SK-N-SH (cell line): ENCODE data around the gene PPIB. TPM values are rescaled to one million over a fixed set of nuclear protein-coding genes. Genes with fewer than 3 reads are reported as not detected.

Source experiments
- CTCF ChIA-PET: fragments of 300-600, 350-600 bp; formaldehyde crosslinking; extraction: SDS; loops from one replicate; lab custom pipeline; 2021; lab: Yijun Ruan, JAX
- POLR2A ChIA-PET: fragments of 350-600 bp; sonication (Branson Sonifier 250); formaldehyde crosslinking; extraction: SDS; loops from one replicate; lab custom pipeline; 2020; ENCODE audit warnings: antibody characterized with exemption, inconsistent platforms; lab: Yijun Ruan, JAX
- DNase-seq: peaks from one replicate; pipeline ENCODE4 v3.0.0; 2012
- H2AFZ ChIP-seq: fragments of 200-600 bp; sonication (generic); 2 replicates; pipeline ENCODE4 v1.8.1; 2016; ENCODE audit warnings: antibody characterized with exemption, mild to moderate bottlenecking, low read depth
- H3F3A ChIP-seq: fragments of 200-600 bp; sonication (generic); replicated peaks from 2 replicates; pipeline ENCODE3; 2016; ENCODE audit warnings: antibody characterized with exemption, mild to moderate bottlenecking; ENCODE audit not compliant: insufficient read depth
- H3K27ac ChIP-seq, 2 experiments: fragments of 200-500 bp in 1 of 2; fragments of 200-600 bp in 1 of 2; sonication (Bioruptor generic) in 1 of 2; sonication (generic), shearing (Covaris generic) in 1 of 2; 2 replicates each; pipeline versions ENCODE4 v1.5.1 to v1.6.1; 2014 to 2016; ENCODE audit warnings: low read depth in 2 of 2, inconsistent platforms in 1 of 2, low read length in 1 of 2, mild to moderate bottlenecking in 1 of 2, mixed read lengths in 1 of 2
- H3K27me3 ChIP-seq: fragments of 200-600 bp; sonication (generic), shearing (Covaris generic); 2 replicates; pipeline ENCODE4 v1.6.1; 2016; ENCODE audit warnings: mixed run types; ENCODE audit not compliant: insufficient read depth
- H3K36me3 ChIP-seq, 2 experiments: fragments of 200-500 bp in 1 of 2; fragments of 200-600 bp in 1 of 2; sonication (Bioruptor generic) in 1 of 2; sonication (generic) in 1 of 2; replicated peaks in 1 of 2; 2 replicates each; pipeline versions ENCODE3 to v1.5.1; 2014 to 2016; ENCODE audit warnings: low read length in 1 of 2, mild to moderate bottlenecking in 1 of 2; ENCODE audit not compliant: insufficient read depth in 2 of 2, control insufficient read depth in 1 of 2
- H3K4me1 ChIP-seq, 2 experiments: fragments of 200-500 bp in 1 of 2; fragments of 200-600 bp in 1 of 2; sonication (Bioruptor generic) in 1 of 2; sonication (generic), shearing (Covaris generic) in 1 of 2; 2 replicates each; pipeline versions ENCODE4 v1.5.1 to v1.6.1; 2014 to 2016; ENCODE audit warnings: low read depth in 1 of 2, low read length in 1 of 2, mixed run types in 1 of 2; ENCODE audit not compliant: insufficient read depth in 2 of 2, control insufficient read depth in 1 of 2
- H3K4me2 ChIP-seq: fragments of 200-600 bp; sonication (generic), shearing (Covaris generic); 2 replicates; pipeline ENCODE4 v1.6.1; 2017; ENCODE audit warnings: mixed run types
- H3K4me3 ChIP-seq, 2 experiments: fragments of 200-500 bp in 1 of 2; fragments of 200-600 bp in 1 of 2; sonication (Bioruptor generic) in 1 of 2; sonication (generic), shearing (Covaris generic) in 1 of 2; 2 replicates each; pipeline versions ENCODE4 v1.5.1 to v1.8.1; 2014 to 2016; ENCODE audit warnings: low read depth in 2 of 2, inconsistent platforms in 1 of 2, low read length in 1 of 2, mild to moderate bottlenecking in 1 of 2, mixed read lengths in 1 of 2, moderate library complexity in 1 of 2
- H3K79me2 ChIP-seq: fragments of 200-600 bp; sonication (generic); 2 replicates; pipeline ENCODE4 v1.8.1; 2017; ENCODE audit warnings: mild to moderate bottlenecking; ENCODE audit not compliant: insufficient read depth
- H3K9ac ChIP-seq: fragments of 200-600 bp; sonication (generic); 2 replicates; pipeline ENCODE4 v1.6.1; 2017; ENCODE audit warnings: mixed run types
- H3K9me2 ChIP-seq: fragments of 200-600 bp; sonication (generic); 2 replicates; pipeline ENCODE4 v1.6.1; 2017; ENCODE audit warnings: mixed run types
- H3K9me3 ChIP-seq: fragments of 200-600 bp; sonication (generic); 2 replicates; pipeline ENCODE4 v1.6.1; 2017; ENCODE audit warnings: mixed run types, mild to moderate bottlenecking, moderate library complexity
- H4K20me1 ChIP-seq: fragments of 200-600 bp; sonication (generic); 2 replicates; pipeline ENCODE4 v1.6.1; 2017; ENCODE audit warnings: mild to moderate bottlenecking, mixed run types; ENCODE audit not compliant: insufficient read depth
- EZH2phosphoT487 ChIP-seq: fragments of 200-600 bp; sonication (generic); IDR thresholded peaks from 2 replicates; pipeline ENCODE4 v1.6.1; 2017; ENCODE audit warnings: low read depth, mixed run types, mild to moderate bottlenecking, antibody characterized with exemption, moderate library complexity, borderline replicate concordance
- FOSL2 ChIP-seq: IDR thresholded peaks from 2 replicates; pipeline ENCODE4 v1.4.0; 2012; ENCODE audit warnings: low read depth, mild to moderate bottlenecking, moderate library complexity, borderline replicate concordance
- FOXJ3 ChIP-seq: sonication (generic); formaldehyde crosslinking; IDR thresholded peaks from 2 replicates; pipeline ENCODE4 v1.5.1; 2020; ENCODE audit warnings: mild to moderate bottlenecking, missing genetic modification reagents
- GATA2 ChIP-seq: sonication (generic); formaldehyde crosslinking; IDR thresholded peaks from 2 replicates; pipeline ENCODE4 v1.5.0; 2020; ENCODE audit warnings: mild to moderate bottlenecking, missing genetic modification reagents
- JUND ChIP-seq: IDR thresholded peaks from 2 replicates; pipeline ENCODE4 v1.4.0; 2012
- MAX ChIP-seq: IDR thresholded peaks from 2 replicates; pipeline ENCODE4 v1.4.0; 2012; ENCODE audit warnings: low read depth
- MEF2A ChIP-seq: IDR thresholded peaks from 2 replicates; pipeline ENCODE4 v1.4.0; 2012; ENCODE audit warnings: low read depth, borderline replicate concordance
- MXI1 ChIP-seq: IDR thresholded peaks from 2 replicates; pipeline ENCODE4 v1.6.1; 2012; ENCODE audit warnings: mild to moderate bottlenecking, low read depth, low read length, improper control_type of control experiment
- NFIC ChIP-seq: IDR thresholded peaks from 2 replicates; pipeline ENCODE4 v1.4.0; 2012; ENCODE audit warnings: borderline replicate concordance
- NRF1 ChIP-seq: IDR thresholded peaks from 2 replicates; pipeline ENCODE4 v1.6.1; 2012; ENCODE audit warnings: low read depth, mild to moderate bottlenecking, low read length
- PBX3 ChIP-seq: IDR thresholded peaks from 2 replicates; pipeline ENCODE4; 2012
- POLR2AphosphoS5 ChIP-seq: IDR thresholded peaks from 2 replicates; pipeline ENCODE4 v1.6.1; 2012; ENCODE audit warnings: low read depth, low read length
- RCOR1 ChIP-seq: fragments of 150-350 bp; IDR thresholded peaks from 2 replicates; pipeline ENCODE4 v1.6.1; 2017; ENCODE audit warnings: antibody characterized with exemption, low read length
- RFX5 ChIP-seq: IDR thresholded peaks from 2 replicates; pipeline ENCODE4 v1.6.1; 2012; ENCODE audit warnings: mild to moderate bottlenecking, improper control_type of control experiment, low read length
- RXRA ChIP-seq: IDR thresholded peaks from 2 replicates; pipeline ENCODE4 v1.4.0; 2012; ENCODE audit warnings: low read depth, mild to moderate bottlenecking, borderline replicate concordance
- SMC3 ChIP-seq: IDR thresholded peaks from 2 replicates; pipeline ENCODE4 v1.6.1; 2012; ENCODE audit warnings: low read depth, low read length, improper control_type of control experiment
- TAF1 ChIP-seq: IDR thresholded peaks from 2 replicates; pipeline ENCODE4 v1.6.1; 2012; ENCODE audit warnings: low read depth, mild to moderate bottlenecking, low read length, moderate library complexity, borderline replicate concordance
- TEAD4 ChIP-seq: IDR thresholded peaks from 2 replicates; pipeline ENCODE4 v1.4.0; 2012; ENCODE audit warnings: mild to moderate bottlenecking, borderline replicate concordance; ENCODE audit not compliant: insufficient read depth
- USF2 ChIP-seq: fragments of 150-350 bp; IDR thresholded peaks from 2 replicates; pipeline ENCODE4 v1.6.1; 2017; ENCODE audit warnings: antibody characterized with exemption, low read length, low read depth, borderline replicate concordance
- YY1 ChIP-seq: IDR thresholded peaks from 2 replicates; pipeline ENCODE4 v1.4.0; 2012; ENCODE audit warnings: low read depth, mild to moderate bottlenecking
- WGBS: methylation state at CpG from one replicate; pipeline ENCODE4 v1.1.6; 2017; ENCODE audit warnings: low lambda C conversion rate; 5-methylcytosine and 5-hydroxymethylcytosine counted together
- polyA plus RNA-seq, 3 experiments: library from polyadenylated mRNA; depleted of rRNA; stranded (reverse); fragments of >200 nt; gene quantifications; 2 replicates each; pipeline ENCODE4 v1.2.3, GENCODE V29; 2012
- TF ChIP-seq, protein P1 (sequence below): IDR thresholded peaks from 2 replicates; pipeline ENCODE4 v1.4.0; 2012; ENCODE audit warnings: low read depth, borderline replicate concordance

The PPIB gene
- polyA plus RNA-seq, 1 of the 3 experiments (the other 2 are of a cell fraction): 1,379 TPM

- CTCF ChIA-PET: interaction anchor here (1.0 to 6.2 kb wide), 3 partner anchors 19 to 33 kb away, joined by 3 to 25 read pairs (median 4); no protein-coding TSS in a partner anchor
Observed at GRCh38 chr15:64130159-64130558, 32.7 kb downstream of the PPIB start.

GRCh38 chr15:64127521-64128270 is 35.1 kb downstream of the PPIB start:
- Histone ChIP-seq H3K4me3 (no peak overlapping the region), H3K4me1 (no peaks in the 10 kb centered on the region), H3K9ac (no peak overlapping the region), H3K27ac (no peak overlapping the region), H3F3A (no peaks in the 10 kb centered on the region), H2AFZ (no peak overlapping the region), H3K27me3 (no peaks in the 10 kb centered on the region), H3K79me2 (no peaks in the 10 kb centered on the region), H4K20me1 (no peaks in the 10 kb centered on the region), H3K36me3 (peaks cover 68 to 79% of the 10 kb centered on the region in 2 experiments), H3K4me2 (no peak overlapping the region), H3K9me2 (no peaks in the 10 kb centered on the region), H3K9me3 (no peaks in the 10 kb centered on the region)
- 84% methylated on average over 6 of the region's 6 CpGs for WGBS
- no peak for DNase-seq
- ChIA-PET POLR2A (no interaction called here), CTCF (no interaction called here)
- TF ChIP-seq RFX5: no peak
- TF ChIP-seq YY1: no peak
- no peak for TF ChIP-seq GATA2 (CRISPR knock-in tag)
- TF ChIP-seq FOXJ3 (CRISPR knock-in tag): no peak
- no peak for TF ChIP-seq MAX
- no peak for TF ChIP-seq USF2
- TF ChIP-seq MEF2A: no peak
- TF ChIP-seq FOSL2: no peak
- no peak for TF ChIP-seq TEAD4
- no peak for TF ChIP-seq MXI1
- TF ChIP-seq, protein P1, sequence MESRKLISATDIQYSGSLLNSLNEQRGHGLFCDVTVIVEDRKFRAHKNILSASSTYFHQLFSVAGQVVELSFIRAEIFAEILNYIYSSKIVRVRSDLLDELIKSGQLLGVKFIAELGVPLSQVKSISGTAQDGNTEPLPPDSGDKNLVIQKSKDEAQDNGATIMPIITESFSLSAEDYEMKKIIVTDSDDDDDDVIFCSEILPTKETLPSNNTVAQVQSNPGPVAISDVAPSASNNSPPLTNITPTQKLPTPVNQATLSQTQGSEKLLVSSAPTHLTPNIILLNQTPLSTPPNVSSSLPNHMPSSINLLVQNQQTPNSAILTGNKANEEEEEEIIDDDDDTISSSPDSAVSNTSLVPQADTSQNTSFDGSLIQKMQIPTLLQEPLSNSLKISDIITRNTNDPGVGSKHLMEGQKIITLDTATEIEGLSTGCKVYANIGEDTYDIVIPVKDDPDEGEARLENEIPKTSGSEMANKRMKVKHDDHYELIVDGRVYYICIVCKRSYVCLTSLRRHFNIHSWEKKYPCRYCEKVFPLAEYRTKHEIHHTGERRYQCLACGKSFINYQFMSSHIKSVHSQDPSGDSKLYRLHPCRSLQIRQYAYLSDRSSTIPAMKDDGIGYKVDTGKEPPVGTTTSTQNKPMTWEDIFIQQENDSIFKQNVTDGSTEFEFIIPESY: no peak
- no peak for TF ChIP-seq SMC3
- no peak for TF ChIP-seq TAF1
- TF ChIP-seq PBX3: no peak
- no peak for TF ChIP-seq NFIC

More at GRCh38 chr15:64130159-64130558, 32.7 kb downstream of the PPIB start:
- WGBS: 96% methylated on average over 3 of the region's 3 CpGs
- Histone ChIP-seq H3F3A (no peaks in the 10 kb centered on the region), H3K9me3 (no peaks in the 10 kb centered on the region), H3K79me2 (no peaks in the 10 kb centered on the region), H3K36me3 (peaks cover 58 to 83% of the 10 kb centered on the region in 2 experiments), H3K27me3 (no peaks in the 10 kb centered on the region), H3K9me2 (no peaks in the 10 kb centered on the region), H2AFZ (no peak overlapping the region), H3K4me2 (no peak overlapping the region), H4K20me1 (no peaks in the 10 kb centered on the region), H3K4me3 (no peak overlapping the region), H3K4me1 (peaks cover 0 to 4% of the 10 kb centered on the region in 2 experiments; a peak in 1 of 4 replicates), H3K27ac (no peak overlapping the region), H3K9ac (no peak overlapping the region)
- POLR2A ChIA-PET: no interaction called here
- no peak for DNase-seq
- TF ChIP-seq RFX5 (no peak), JUND (no peak), MAX (no peak), EZH2phosphoT487 (no peak), POLR2AphosphoS5 (no peak), RCOR1 (no peak), RXRA (no peak), NRF1 (no peak)
